Measurements from ENCODE around the gene ISCA2.
"Not testable (repeated sequence)": the region's sequence is repeated elsewhere in the genome, so short reads cannot be mapped to it uniquely, and the experiment has no call there.

ISCA2 gene, protein sequence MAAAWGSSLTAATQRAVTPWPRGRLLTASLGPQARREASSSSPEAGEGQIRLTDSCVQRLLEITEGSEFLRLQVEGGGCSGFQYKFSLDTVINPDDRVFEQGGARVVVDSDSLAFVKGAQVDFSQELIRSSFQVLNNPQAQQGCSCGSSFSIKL

DNA sequence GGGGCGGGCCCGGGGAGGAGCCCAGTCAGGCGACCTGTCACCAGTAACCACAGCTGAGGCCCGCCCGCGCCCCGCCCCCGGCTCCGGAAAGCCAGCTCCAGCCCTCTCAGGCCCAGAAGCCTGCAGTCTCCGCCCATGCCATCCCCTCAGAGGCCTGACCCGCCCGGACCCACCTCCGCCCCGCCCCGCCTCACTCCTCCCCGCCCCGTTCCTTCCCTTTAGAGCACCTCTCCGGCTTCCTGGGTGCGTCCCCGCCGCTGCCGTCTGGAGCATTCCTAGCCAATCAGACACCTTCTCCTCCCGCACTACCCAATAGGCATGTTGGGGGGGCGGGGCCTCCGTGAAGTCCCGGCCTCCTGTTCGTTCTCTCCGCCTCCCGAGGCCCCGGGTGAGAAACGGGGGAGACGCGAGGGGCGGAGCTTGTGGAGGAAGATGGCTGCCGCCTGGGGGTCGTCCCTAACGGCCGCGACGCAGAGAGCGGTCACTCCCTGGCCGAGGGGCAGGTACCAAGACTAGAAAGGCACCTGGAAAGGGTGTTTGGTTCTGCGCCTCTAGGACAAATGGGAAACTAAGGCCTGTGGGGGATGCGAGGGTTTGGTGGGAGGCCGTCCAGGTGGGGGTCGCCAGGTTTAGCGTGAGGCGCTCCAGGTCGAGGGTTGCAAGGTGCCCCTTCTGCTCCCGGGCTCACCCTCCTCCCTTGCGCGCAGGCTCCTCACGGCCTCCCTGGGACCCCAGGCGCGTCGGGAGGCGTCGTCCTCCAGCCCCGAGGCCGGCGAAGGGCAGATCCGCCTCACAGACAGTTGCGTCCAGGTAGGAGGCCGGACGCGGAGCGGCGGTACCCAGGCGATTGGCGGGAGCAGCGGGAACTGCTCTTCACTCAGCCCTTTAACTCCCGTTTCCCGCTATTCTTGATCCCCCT, at the start of gene ISCA2:
Gene ISCA2 (plus strand): TSS at position 423 of the 919 bp plus-strand sequence. CDS start 10 bp downstream, at position 433.
- DNase-seq = peak; percentile 98 to 99

DNA sequence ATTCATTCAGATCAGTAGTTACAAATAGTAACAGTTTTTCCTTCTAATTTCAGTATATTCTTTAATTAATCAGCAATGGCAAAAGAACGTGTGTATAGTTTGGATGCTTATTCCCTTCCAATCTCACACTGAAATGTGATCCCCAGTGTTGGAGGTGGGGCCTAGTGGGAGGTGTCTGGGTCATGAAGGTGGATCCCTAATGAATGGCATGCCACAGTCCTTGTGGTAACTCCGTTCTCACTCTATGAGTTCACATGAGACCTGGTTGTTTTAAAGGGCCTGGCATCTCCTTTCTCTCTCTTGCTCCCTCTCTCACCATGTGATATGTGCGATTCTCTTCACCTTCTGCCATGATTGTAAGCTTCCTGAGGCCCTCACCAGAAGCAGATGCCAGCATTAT, 48.7 kb upstream of the ISCA2 start:
- no peak for DNase-seq

DNA sequence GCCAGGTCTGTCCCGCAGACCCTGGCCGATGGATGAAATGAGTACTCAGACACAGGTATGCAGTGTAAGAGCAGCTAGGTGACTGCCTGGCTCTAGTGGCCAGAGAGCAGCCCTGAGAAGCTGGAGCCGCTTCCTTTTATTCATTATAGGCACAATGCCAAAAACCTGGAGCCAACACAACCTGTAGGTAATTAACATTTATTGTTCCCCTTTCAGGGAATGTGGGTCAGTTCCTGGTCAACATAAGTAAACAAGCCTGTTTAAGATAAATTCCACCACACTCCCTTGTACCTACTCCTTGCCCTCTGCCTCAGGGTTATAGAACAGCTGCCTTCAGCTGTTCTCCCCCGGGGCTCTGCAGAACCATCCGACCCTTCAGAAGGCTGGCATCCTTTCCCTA, 39.2 kb upstream of the ISCA2 start:
- DNase-seq = not testable (repeated sequence)

DNA sequence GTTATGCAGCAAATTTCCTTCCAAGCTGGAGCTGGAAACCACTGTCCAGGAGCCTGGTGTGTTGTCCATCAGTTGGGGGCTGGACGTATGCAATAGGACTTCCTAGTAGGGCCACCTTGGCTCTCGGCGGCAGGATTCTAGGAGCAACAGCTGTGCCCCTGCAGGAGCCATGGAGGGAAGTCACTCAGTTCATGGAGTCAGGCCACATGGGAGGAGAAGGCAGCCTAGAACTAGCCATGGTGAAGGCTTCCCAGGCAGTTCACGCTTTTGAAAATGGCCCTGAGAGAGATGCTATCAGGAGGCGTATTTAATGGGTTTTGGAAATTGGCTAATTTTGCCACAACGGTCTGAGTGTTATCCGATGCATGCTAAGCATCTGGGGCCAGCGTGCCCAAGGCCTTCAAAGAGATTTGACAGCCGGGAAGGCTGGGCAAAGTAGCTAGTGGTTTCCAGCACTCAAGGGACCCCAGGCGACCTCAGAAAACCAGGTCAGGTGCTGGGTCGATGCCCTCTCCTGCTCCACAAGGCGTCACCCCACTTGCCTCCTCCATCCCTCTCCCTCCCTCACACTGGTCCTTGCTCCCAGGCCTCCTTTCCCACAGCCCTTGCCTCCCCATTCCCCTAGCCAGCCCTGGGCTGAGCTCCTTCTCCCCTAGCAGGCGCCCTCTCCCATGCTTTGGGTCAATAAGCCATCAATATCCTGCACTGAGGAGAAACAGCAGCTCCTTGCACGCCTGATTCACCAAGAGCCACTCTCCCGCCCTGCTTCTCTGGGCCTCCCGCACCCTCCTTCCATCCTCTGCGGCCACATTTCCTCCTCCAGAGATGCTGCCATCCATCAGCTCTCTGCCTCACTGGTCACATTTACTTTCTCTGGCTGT, 36.6 kb upstream of the ISCA2 start:
- no peak for DNase-seq

DNA sequence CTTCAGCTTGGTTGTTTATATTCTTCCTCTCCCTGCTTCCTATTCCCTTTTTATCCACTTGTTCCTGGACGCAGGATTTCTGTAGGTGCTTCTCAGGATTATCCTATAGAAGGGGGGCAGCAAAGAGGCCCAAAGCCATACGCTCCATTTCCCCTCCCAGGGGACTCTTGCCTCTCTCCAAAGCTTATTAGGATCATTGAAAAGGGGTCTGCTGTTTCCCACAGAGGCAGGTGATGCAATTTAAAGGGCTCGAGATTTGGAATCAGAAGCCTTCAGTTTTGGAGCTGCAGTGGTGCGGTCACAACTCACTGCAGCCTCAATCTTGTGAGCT, 36.0 kb upstream of the ISCA2 start:
- DNase-seq = no peak

DNA sequence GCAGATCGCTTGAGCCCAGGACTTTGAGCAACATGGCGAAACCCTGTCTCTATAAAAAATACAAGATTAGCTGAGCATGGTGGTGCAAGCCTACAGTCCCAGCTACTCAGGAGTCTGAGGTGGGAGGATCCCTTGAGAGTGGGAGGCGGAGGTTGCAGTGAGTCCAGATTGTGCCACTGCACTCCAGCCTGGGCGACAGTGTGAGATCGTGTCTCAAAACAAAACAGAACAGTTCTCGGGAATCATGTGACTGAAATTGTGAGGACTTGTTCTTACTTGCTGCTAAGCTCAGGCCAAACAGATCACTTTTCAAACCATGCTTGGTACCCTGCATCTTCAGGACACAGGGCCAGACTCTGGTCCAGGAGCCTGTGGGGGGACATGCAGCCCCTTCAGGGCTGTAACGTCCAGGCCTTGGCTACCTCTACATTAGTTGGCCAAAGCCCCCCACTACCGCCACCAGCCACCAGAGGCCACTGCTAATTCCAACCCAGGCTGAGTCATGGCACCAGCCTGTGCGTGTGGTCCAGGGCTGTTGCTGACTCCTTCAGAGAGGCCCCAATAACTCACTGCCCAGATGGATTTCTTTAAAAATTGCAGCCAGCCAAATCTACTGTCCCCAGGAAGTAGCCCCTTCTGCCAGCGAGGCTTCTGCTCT, 34.1 kb upstream of the ISCA2 start:
- peak; percentile 31 to 65 for DNase-seq

DNA sequence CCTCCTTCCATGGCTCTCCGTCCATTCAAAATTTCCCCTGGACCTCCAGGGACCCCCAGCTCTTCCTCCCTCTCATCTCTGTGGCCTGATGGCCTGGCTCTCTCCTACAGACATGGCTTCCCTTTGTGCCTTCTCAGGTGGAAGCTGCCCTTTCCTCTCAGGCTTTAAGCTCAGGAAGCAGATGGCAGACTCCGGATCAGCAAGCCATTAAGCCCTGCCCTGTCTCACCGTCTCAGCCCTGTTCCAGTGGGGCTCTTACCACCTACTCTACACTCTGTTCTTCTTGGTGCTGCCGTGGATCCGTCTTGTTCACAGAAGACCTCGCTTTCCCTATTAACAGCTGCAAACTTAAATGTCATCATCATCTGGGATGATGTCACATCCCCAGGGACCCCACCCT, 33.6 kb upstream of the ISCA2 start:
- no peak for DNase-seq

DNA sequence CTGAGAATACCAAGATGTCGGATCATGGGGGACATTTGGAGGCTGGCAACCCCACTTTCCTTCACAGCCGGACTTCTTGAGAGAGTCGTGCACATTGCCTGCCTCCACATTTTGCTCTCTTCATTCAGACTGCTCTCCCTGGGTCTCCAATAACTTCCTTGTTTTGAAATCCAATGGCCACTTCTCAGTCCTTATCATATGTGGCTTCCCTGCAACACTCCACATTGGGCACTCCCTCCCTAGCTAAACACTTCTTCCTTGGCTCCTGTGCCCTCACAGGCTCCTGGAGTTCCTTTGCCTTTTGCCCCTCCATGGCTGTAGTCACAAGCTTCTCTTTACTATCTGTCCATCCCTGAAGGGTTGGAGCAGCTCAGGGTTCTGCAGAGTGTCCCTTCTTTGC, 30.6 kb upstream of the ISCA2 start:
- DNase-seq = no peak

DNA sequence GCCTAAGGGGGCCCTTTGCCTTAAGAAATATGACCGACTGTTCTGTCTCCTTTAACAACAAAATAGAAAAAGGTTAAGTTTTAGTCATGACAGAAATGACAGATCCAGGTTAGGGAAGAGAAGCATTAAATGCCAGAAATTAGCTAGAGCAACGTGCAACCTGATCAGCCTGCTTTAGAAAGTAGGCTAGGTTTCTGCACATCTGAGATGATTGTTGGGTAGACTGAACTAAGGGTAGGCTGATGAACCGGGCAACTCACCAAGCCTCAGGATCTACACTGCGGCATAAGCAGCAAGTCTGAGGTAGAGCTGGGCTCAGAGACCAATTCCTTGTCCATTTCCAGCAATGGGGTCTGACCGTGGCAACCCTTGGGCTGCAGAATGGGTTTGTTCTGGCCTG, 29.9 kb upstream of the ISCA2 start:
- DNase-seq = no peak

DNA sequence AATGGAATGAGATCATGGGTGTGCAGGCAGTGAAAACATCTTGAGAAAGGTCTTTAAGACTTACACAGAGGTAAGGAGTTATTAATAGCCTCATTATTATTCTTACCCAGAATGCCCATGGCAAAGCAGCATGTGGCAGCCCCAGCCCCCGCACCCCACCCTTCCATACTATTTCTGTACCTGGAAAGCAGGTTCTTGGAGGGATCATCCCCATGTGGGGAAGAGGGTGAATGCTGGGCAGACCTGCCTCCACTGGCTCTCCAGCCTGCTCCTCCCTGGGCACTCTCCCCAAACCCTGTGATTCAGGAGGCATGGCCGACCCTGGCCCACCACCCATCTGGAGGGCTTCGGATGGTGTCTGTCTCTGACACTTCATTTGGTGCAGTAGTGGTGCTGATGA, 28.8 kb upstream of the ISCA2 start:
- no peak for DNase-seq

DNA sequence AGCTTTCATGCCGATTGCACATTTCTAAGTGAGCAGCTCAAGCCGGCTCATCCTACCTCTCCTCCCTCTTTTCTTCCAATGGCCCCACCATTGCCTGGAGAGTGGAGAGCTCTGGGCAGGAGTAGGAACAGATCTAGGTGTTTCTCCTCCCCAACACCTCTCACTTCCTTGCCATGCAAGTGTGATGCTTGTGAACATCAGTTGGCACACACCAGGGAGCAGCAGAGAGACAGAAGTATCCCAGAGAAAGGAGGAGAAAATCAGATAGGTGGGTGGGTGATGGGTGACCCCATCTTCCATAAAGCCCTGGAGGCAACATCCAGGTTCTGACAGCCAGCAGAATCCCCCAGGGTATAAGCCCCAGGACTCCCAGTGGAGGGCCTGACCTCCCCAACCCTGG, 28.2 kb upstream of the ISCA2 start:
- no peak for DNase-seq

DNA sequence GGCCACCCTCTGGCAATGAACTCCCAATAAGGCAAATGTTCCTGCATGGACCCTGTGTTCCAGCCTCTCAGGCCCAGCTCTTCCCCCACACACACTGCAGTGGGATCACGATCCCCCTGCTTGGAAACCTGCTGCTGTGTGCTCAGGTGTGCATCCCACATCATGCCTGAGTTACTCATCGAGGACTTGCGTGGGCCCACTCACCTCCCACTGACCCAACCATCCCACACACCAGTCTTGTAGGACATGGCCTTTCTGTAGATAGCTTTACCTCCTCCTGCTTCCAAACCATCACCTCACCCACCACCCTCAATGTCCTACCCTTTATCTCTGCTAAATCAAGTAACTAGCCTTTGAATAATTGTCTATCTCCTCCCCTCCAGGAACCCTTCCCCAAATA, 25.1 kb upstream of the ISCA2 start:
- no peak for DNase-seq

DNA sequence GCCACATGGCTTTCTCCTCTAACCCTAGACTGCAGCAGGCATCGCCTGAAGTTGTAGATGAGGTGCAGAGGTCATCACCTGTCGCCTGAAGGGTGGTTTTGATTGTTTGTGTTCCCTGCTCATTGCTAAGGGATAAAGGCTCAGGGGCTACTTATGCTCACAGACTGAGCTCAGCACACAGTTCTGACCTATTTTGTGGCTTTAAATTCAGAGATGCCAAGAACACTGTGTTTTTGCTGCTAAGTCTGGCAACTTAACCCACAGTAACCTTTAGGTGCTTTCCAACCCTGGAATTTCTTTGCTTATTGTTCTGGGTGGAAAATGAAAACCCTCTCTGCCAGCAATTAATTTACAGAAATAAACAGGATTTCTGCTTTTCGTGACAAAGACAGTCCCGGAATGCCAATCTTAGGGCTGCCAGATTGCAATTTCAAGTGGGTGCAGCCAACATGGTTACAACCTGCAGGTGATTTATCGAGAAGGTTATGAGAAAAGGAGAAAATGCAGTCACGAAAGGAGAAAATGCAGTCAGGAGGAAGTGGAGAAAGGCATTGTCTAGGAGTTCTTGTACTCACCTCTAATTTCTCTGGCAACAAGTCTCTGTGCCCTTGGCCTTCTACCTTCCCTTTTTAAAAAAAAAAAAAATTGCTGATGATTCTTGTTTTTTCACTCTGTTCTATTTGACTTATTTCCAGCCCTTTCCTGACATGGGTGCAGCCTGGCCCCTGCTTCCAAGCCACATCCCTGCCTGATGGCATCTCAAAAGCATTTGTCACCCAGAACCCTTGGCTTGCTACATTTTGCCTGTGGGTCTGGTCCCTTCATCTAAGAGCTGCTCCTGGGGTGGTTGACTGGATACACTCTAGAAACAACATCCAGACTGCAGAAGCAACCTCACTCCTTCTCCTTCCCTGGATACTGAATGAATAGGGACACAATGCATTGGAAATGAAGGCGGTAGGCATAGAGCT, 23.7 kb upstream of the ISCA2 start:
- DNase-seq = no peak

DNA sequence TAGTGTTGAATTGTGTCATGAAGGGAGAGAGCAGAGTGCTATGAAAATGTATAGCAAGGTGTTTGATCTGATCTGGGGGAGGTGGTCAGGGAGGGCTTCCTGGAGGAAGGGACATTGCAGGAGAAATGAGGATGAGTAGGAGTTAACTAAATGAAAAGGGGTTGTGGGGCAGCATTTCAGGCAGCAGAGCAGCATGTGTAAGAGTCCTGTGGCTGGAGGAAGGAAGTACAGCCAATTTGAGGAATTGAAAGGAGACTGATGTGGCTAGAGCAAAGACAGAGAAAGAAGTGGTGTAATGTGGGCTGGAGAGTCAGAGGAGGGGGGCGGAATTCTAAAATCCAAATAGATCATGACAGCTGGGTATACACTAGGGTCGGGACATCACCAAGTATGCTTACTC, 21.0 kb upstream of the ISCA2 start:
- DNase-seq = peak; percentile 70 to 72

DNA sequence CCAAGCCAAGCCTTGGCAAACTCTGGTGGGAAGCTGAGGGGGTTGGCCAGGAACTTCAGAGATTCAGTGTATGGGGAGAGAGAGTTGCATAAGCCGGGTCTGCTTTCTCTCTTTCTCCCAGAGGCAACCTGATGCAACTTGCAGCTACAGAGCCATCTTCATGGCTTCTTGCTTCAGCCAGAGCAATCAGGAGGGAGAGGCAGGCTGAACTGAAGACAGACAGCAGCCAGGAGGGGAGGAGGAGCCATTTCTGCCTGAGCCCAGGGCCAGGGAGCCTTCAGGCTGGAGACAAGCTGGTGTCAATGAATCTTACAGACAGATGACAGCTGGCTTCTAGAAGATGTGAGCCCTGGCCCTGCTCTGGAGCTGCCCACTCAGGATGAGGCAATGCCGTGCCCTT, 19.2 kb upstream of the ISCA2 start:
- peak; percentile 16 to 59 for DNase-seq

DNA sequence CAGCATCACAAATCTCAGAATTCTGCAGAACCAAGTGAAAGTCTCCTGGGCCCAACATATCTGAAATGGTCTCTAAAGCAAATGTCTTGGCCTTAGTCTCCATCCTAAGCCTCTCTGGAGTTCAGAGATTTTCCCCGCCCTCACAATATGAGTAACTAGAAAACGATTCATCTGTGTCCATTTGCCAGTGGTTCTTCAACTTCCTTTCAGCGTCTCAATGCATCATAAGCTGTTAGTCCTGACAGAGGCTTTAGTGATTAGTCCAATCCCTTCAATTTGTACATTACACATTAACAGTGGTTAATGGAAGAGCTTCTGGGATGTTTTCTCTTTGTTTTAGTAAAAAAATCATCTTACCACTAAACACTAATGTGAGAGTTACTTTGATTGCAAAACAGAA, 17.9 kb upstream of the ISCA2 start:
- DNase-seq = peak in 1 of 2 donors; percentile 18

DNA sequence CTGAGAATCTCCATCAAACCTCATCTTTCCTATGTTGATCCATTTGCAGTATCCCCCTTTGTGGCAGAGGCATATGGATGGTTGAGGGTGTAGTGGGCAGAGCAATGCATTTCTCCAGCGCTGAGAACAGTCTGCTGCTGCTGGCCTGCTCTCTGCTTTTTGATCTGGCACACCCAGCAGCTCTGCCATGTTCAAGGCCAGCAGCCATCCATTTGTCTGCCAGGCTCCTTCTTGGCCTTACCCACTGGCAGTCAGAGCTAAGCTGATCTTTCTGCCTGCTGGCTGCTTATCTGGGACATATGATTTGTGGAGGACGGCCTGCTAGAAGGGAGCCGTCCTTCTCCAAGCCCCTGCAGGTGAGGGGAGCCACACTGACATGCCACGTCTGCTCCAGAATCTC, 17.5 kb upstream of the ISCA2 start:
- DNase-seq = no peak

DNA sequence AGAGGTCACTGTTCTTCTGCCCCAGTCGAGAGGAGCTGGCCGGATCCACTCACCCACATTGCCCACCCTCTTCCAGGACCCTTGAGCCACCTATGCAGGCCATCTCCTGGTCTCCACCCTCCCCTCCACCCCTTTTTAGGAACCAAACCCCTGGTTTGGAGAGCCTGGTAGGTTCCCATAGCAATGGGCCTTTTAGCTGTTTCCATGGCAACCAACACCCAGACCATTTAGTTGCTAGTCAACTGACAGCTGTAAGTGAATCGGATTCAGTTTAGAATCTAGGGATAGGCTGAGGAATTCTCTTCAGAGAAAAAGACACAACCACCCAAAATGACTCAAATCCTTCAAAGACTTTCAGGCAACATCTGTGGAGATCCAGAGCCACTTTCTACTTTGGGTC, 17.0 kb upstream of the ISCA2 start:
- no peak for DNase-seq

DNA sequence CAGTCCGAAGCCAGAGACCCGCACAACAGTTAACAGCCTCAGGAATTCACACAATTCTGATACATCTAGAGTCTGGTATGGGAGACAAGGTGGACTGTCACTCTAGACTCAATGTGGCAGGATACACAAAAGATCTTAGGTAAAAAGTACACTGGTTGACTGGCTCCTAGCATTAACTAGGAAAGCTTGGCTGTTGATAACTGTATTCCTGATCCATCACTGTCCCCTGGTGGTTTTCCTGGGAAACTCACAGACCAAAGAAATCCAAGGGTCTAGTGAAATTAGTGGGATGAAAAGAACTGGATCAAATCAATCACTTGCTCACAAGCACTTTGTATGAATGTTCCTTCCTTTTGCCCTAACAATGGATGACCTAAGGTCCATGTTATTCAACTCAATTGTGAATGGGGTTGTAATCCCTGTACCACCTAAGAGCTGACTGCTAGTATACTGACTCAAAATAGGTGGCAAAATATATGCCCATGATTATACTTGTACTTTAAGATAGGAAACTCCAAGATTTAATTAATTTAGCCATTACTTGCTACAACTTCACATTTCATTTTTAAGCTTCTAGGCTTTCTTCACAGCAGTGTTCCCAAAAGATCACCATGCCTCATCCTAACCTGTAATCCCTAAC, 14.4 kb upstream of the ISCA2 start:
- no peak for DNase-seq

DNA sequence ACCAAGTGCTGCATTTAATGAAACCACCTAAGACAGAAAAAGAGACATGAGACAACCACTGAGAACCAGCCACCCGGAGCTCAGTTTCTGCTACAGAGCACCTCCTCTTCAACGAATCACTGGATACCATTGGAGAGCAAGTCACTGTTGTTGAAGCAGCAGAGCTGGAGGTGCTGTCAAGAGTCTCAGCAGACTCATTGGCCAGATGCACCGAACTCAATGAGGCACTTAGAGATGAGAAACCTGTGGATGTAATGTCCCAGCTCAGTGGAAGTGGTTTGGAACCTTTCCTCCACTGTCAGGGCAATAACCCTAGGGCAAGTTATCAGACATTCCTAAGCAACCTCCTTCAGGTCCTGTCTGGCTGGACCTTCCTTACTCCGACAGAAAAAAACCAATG, 13.5 kb upstream of the ISCA2 start:
- no peak for DNase-seq

DNA sequence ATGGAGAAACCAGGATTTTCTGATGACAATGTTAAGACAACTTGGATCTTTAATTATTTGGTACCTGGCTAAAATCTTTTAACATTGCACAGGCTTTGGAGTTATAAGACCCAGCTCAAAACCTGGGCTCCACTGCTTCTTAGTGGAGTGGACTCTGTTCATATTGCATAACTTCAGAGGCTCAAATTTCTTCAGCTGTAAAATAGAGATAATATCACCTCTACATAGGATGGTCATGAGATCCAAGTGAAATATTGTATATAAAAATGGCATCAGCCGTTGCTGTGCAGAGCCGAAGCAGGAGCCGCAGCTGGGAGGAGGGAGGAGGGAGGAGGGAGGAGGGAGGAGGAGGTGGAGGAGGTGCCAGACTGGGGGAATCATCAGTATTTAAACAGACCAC, 11.0 kb upstream of the ISCA2 start:
- DNase-seq = no peak

All from inflammatory macrophage treated with lipopolysaccharide for 1 hour (primary cell).